HEK293T (cell line): Measurements from ENCODE around the gene PDCD2L.

Source experiments
- CTCF ChIA-PET: fragments of 350-600 bp; formaldehyde crosslinking; extraction: SDS; loops from one replicate; lab custom pipeline; 2021; ENCODE audit warnings: antibody characterized with exemption, inconsistent platforms; lab: Yijun Ruan, JAX
- POLR2A ChIA-PET: fragments of 350-600 bp; formaldehyde crosslinking; extraction: SDS; loops from one replicate; lab custom pipeline; 2020; ENCODE audit warnings: antibody characterized with exemption, inconsistent platforms; lab: Yijun Ruan, JAX
- DNase-seq: peaks from one replicate; pipeline ENCODE4 v3.0.0; 2012; ENCODE audit warnings: mixed read lengths; ENCODE audit errors: extremely low spot score
- ARNT ChIP-seq: fragments of 450-650 bp; IDR thresholded peaks from 2 replicates; pipeline ENCODE4 v1.6.1; 2017; ENCODE audit warnings: mild to moderate bottlenecking
- BHLHE40 ChIP-seq: fragments of 450-650 bp; IDR thresholded peaks from 2 replicates; pipeline ENCODE4 v1.6.1; 2016; ENCODE audit warnings: mild to moderate bottlenecking, moderate library complexity, borderline replicate concordance
- CTBP1 ChIP-seq: fragments of 450-650 bp; IDR thresholded peaks from 2 replicates; pipeline ENCODE4 v1.6.1; 2016; ENCODE audit warnings: borderline replicate concordance
- ELF4 ChIP-seq: fragments of 450-650 bp; IDR thresholded peaks from 2 replicates; pipeline ENCODE4 v1.6.1; 2017; ENCODE audit warnings: antibody characterized with exemption
- FOXA1 ChIP-seq: fragments of 450-650 bp; IDR thresholded peaks from 2 replicates; pipeline ENCODE4 v1.6.1; 2016; ENCODE audit warnings: mild to moderate bottlenecking
- FOXK2 ChIP-seq: fragments of 450-650 bp; IDR thresholded peaks from 2 replicates; pipeline ENCODE4 v1.6.1; 2016; ENCODE audit warnings: mild to moderate bottlenecking
- FOXM1 ChIP-seq: fragments of 450-650 bp; IDR thresholded peaks from 2 replicates; pipeline ENCODE4 v1.6.1; 2017; ENCODE audit warnings: mild to moderate bottlenecking, borderline replicate concordance
- HDGF ChIP-seq: fragments of 450-650 bp; IDR thresholded peaks from 2 replicates; pipeline ENCODE4 v1.6.1; 2017; ENCODE audit warnings: antibody characterized with exemption, borderline replicate concordance
- L3MBTL2 ChIP-seq: fragments of 450-650 bp; conservative IDR thresholded peaks from 2 replicates; pipeline ENCODE4 v1.6.1; 2016; ENCODE audit warnings: mild to moderate bottlenecking
- LEF1 ChIP-seq: fragments of 450-650 bp; IDR thresholded peaks from 2 replicates; pipeline ENCODE4 v1.6.1; 2017; ENCODE audit warnings: mild to moderate bottlenecking, borderline replicate concordance
- NFRKB ChIP-seq: fragments of 450-650 bp; IDR thresholded peaks from 2 replicates; pipeline ENCODE4 v1.6.1; 2016; ENCODE audit warnings: mild to moderate bottlenecking, moderate library complexity
- SP1 ChIP-seq: fragments of 450-650 bp; IDR thresholded peaks from 2 replicates; pipeline ENCODE4 v1.6.1; 2017
- SUZ12 ChIP-seq: fragments of 450-650 bp; IDR thresholded peaks from 2 replicates; pipeline ENCODE4 v1.6.1; 2016; ENCODE audit warnings: mild to moderate bottlenecking
- TARDBP ChIP-seq: fragments of 450-650 bp; IDR thresholded peaks from 2 replicates; pipeline ENCODE4 v1.6.1; 2016
- ZNF384 ChIP-seq: fragments of 450-650 bp; IDR thresholded peaks from 2 replicates; pipeline ENCODE4 v1.6.1; 2016
- TF ChIP-seq, protein P1 (sequence below): fragments of 450-650 bp; IDR thresholded peaks from 2 replicates; pipeline ENCODE4 v1.6.1; 2016

Gene PDCD2L

DNA sequence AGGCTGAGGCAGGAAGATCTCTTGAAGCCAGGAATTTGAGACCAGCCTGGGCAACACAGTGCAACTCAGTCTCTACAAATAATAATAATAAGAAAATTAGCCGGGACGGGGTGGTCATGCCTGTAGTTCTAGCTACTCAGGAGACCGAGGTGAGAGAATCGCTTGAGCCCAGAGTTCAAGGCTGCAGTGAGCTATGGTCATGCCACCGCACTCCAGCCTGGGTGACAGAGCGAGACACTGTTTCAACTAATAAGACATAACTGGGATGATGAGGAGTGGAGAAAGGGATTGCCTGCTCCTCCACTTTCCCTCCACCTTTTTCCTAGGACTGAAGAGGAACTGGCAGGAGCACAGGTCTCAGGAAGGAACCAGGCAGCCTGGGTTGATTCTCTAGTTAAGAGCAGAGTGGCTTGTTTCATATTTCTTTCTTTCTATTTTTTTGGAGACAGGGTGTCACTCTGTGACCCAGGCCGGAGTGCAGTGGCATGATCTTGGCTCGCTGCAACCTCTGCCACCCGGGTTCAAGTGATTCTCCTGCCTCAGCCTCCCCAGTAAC is 43.8 kb upstream of the PDCD2L start:
- ChIA-PET POLR2A (no interaction called here), CTCF (no interaction called here)
- no peak for TF ChIP-seq CTBP1
- TF ChIP-seq SP1 = no peak
- TF ChIP-seq BHLHE40 = no peak
- no peak for TF ChIP-seq FOXA1
- no peak for TF ChIP-seq SUZ12
- no peak for TF ChIP-seq L3MBTL2
- no peak for TF ChIP-seq FOXK2
- no peak for TF ChIP-seq ZNF384
- TF ChIP-seq NFRKB = no peak
- TF ChIP-seq, protein P1, sequence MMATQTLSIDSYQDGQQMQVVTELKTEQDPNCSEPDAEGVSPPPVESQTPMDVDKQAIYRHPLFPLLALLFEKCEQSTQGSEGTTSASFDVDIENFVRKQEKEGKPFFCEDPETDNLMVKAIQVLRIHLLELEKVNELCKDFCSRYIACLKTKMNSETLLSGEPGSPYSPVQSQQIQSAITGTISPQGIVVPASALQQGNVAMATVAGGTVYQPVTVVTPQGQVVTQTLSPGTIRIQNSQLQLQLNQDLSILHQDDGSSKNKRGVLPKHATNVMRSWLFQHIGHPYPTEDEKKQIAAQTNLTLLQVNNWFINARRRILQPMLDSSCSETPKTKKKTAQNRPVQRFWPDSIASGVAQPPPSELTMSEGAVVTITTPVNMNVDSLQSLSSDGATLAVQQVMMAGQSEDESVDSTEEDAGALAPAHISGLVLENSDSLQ = no peak
- TF ChIP-seq TARDBP = no peak
- no peak for TF ChIP-seq HDGF
- TF ChIP-seq FOXM1 = no peak
- no peak for TF ChIP-seq ARNT
- TF ChIP-seq LEF1 = no peak
- TF ChIP-seq ELF4 = no peak
- no peak for DNase-seq

DNA sequence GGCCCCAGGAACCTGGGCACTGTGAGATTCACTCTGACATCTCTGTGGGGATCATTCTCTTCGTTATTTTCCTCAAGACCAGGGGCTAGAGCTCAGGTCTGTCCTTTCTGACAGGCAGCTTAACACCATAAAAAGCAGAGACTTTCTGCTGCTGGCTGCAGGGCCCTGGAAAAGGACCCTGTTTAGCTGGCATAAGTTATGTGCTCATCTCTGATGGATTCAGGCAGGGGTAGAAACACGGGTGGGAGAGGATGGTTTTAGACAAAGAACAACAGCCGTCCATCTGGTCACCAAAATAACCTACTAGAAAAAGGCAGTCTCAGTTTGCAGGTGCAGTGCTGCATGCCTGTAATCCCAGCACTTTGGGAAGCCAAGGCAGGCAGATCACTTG is 41.5 kb upstream of the PDCD2L start:
- POLR2A ChIA-PET = no interaction called here

DNA sequence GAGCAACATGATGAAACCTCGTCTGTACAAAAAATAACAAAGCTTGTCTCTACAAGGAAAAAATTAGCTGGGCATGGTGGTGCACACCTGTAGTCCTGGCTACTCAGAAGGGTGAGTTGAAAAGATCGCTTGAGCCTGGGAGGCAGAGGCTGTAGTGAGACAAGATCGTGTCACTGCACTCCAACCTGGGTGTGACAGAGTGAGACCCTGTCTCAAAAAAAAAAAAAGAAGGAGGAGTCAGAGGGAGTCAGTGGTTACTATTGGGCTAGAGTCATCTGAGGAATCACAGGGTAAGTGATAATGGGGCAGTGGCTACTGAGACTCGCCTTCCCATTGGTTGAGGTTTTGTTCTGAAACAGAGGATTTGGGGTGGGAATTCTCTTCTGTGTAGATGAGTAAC is 41.1 kb upstream of the PDCD2L start:
- TF ChIP-seq CTBP1 = no peak
- no peak for TF ChIP-seq ARNT
- TF ChIP-seq ZNF384 = peak; percentile 53; the same call in 1 of the 2 replicates
- ChIA-PET CTCF (no interaction called here), POLR2A (no interaction called here)
- no peak for DNase-seq

More for the DNA sequence above, 41.5 kb upstream of the PDCD2L start:
- TF ChIP-seq BHLHE40 = no peak
- TF ChIP-seq ZNF384 = no peak
- no peak for TF ChIP-seq FOXM1
- TF ChIP-seq L3MBTL2 = no peak
- TF ChIP-seq ELF4 = no peak
- no peak for TF ChIP-seq CTBP1
- no peak for TF ChIP-seq SUZ12
- TF ChIP-seq FOXA1 = no peak
- TF ChIP-seq, protein P1 = no peak
- TF ChIP-seq FOXK2 = no peak
- no peak for TF ChIP-seq LEF1
- TF ChIP-seq SP1 = no peak
- CTCF ChIA-PET = no interaction called here
- no peak for DNase-seq

DNA sequence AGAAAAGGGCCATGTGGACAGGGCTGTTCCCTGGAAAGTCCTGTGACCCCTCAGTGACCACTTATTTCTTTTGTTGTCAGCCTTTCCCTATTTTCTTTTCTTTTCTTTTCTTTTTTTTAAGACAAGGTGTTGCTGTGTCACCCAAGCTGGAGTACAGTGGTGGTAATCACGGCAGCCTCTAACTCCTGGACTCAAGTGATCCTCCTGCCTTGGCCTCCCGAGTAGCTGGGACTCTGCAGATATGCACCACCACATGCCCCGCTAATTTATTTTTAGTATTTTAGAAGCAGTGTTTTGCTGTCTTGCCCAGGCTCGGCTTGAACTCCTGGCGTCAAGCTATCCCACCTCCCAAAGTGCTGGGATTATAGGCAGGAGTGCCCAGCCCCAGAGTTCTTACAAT is 40.3 kb upstream of the PDCD2L start:
- TF ChIP-seq NFRKB (no peak), FOXK2 (no peak), FOXM1 (no peak), CTBP1 (no peak), SUZ12 (no peak), ZNF384 (no peak), LEF1 (no peak), HDGF (no peak), ARNT (no peak), BHLHE40 (no peak), TARDBP (no peak), ELF4 (no peak), L3MBTL2 (no peak), FOXA1 (no peak), SP1 (no peak)
- TF ChIP-seq, protein P1 = no peak
- POLR2A ChIA-PET = interaction anchor here (1.0 kb wide), 1 partner anchor 41 kb away, joined by 3 read pairs; the partner anchor contains the start of gene PDCD2L
- CTCF ChIA-PET = no interaction called here
- no peak for DNase-seq

DNA sequence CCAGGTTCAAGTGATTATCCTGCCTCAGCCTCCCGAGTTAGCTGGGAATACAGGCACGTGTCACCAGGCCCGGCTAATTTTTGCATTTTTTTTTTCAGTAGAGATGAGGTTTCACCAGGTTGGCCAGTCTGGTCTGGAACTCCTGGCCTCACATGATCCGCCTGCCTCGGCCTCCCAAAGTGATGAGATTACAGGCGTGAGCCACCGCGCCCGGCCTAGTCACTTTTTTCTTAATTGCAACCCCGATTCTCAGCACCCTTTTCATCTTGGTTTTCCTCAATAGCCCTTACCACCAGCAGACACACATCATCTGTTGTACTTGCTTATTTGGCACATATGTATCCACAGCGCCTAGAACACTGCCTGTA is 39.8 kb upstream of the PDCD2L start:
- POLR2A ChIA-PET = interaction anchor here (1.0 to 1.5 kb wide), 3 partner anchors 9 to 185 kb away, joined by 3 to 5 read pairs (median 3); partner anchors contain the start of gene PDCD2L
- CTCF ChIA-PET = no interaction called here
- DNase-seq = no peak
- no peak for TF ChIP-seq HDGF
- TF ChIP-seq ZNF384 = 0 out of 2 replicates have a peak, but pooled peaks have one; percentile 11

DNA sequence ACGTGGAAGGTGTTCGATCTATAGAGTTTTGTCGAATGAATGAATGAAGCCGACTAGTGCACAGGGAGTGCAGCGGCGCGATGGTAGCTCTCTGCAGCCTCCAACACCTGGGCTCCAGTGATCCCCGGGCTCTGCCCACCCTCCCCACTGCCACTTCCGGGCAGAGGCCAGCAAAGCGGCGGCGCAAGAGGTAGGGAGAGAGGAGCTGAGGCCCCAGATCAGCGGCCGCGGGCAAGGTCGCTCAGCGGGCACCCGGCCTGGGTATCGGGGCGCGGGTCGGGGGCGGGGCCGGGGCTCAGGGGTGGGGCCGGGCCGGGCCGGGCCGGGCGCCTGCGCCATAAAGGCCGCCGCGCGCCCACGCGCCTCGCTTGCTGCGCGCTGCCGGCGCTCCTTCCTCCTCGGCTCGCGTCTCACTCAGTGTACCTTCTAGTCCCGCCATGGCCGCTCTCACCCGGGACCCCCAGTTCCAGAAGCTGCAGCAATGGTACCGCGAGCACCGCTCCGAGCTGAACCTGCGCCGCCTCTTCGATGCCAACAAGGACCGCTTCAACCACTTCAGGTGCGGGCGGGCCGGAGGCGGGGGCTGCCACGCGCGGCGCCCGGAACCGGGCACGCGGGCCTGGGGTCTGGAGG is 39.3 kb upstream of the PDCD2L start, which contains the start of gene GPI:
GPI (plus strand) TSS at position 367 of the 633 bp plus-strand sequence; CDS start at position 438, 71 bp downstream.
- CTCF ChIA-PET = no interaction called here
- TF ChIP-seq ZNF384 = no peak
- TF ChIP-seq SUZ12 = no peak
- no peak for TF ChIP-seq BHLHE40
- TF ChIP-seq SP1 = no peak
- TF ChIP-seq ELF4 = no peak
- no peak for TF ChIP-seq ARNT
- TF ChIP-seq FOXK2 = no peak
- no peak for TF ChIP-seq CTBP1
- no peak for TF ChIP-seq L3MBTL2
- TF ChIP-seq FOXM1 = no peak
- no peak for TF ChIP-seq NFRKB
- no peak for TF ChIP-seq FOXA1
- TF ChIP-seq, protein P1 = no peak
- TF ChIP-seq LEF1 = no peak
- TF ChIP-seq HDGF = no peak
- TF ChIP-seq TARDBP = no peak

More for the DNA sequence above, 39.3 kb upstream of the PDCD2L start, which contains the start of gene GPI:
- peak; percentile 51 for DNase-seq
- POLR2A ChIA-PET = interaction anchor here (1.0 to 1.5 kb wide), 4 partner anchors 9 to 185 kb away, joined by 3 to 5 read pairs (median 4); partner anchors contain the start of gene PDCD2L
